ENCODE results near the gene AK8.

AK8 gene

GRCh38 chr9:132824951-132825350 is 53.1 kb downstream of the AK8 start:
- no peak for DNase-seq

GRCh38 chr9:132824151-132824550 is 53.9 kb downstream of the AK8 start:
- no peak for DNase-seq

- DNase-seq = no peak
Measured at GRCh38 chr9:132823370-132824145, 54.5 kb downstream of the AK8 start.

GRCh38 chr9:132820169-132820944 is 57.7 kb downstream of the AK8 start:
- no peak for DNase-seq

- no peak for DNase-seq
Measured at GRCh38 chr9:132818588-132818987, 59.5 kb downstream of the AK8 start.

- no peak for DNase-seq
Measured at GRCh38 chr9:132814937-132815336, 63.1 kb downstream of the AK8 start.

GRCh38 chr9:132813115-132813771 is 64.8 kb downstream of the AK8 start:
- DNase-seq = no peak

- no peak for DNase-seq
Measured at GRCh38 chr9:132811985-132812384, 66.1 kb downstream of the AK8 start.

GRCh38 chr9:132810314-132810713 is 67.8 kb downstream of the AK8 start:
- no peak for DNase-seq

GRCh38 chr9:132809677-132810271 is 68.3 kb downstream of the AK8 start:
- DNase-seq = no peak

GRCh38 chr9:132808645-132809044 is 69.4 kb downstream of the AK8 start:
- no peak for DNase-seq

- no peak for DNase-seq
Measured at GRCh38 chr9:132806723-132807421, 71.2 kb downstream of the AK8 start.

GRCh38 chr9:132806306-132806705 is 71.8 kb downstream of the AK8 start:
- DNase-seq = no peak

GRCh38 chr9:132804576-132805295 is 73.3 kb downstream of the AK8 start:
- DNase-seq = peak in 1 of 2 donors; percentile 33

GRCh38 chr9:132802121-132802795 is 75.8 kb downstream of the AK8 start:
- no peak for DNase-seq

GRCh38 chr9:132801659-132802058 is 76.4 kb downstream of the AK8 start:
- DNase-seq = no peak

GRCh38 chr9:132800038-132800648 is 77.9 kb downstream of the AK8 start:
- peak; percentile 65 to 78 for DNase-seq

- no peak for DNase-seq
Measured at GRCh38 chr9:132798817-132799790, 79.0 kb downstream of the AK8 start.

GRCh38 chr9:132797861-132798659 is 80.0 kb downstream of the AK8 start:
- no peak for DNase-seq

Data from CD4-positive, alpha-beta T cell treated with Interferon alpha-2 for 1 hour (primary cell).